ENCODE data around the gene TBPL2. TPM values are rescaled to one million over a fixed set of nuclear protein-coding genes. Genes with fewer than 3 reads are reported as not detected.

TBPL2 gene
- total and polyA plus RNA-seq, 2 donors (not counting 3 experiments of a cell fraction or from before 2014, with no cell fraction given) = not detected

- intact Hi-C loops (cut with micrococcal nuclease) = loop anchor here (10.0 kb wide), 2 partner anchors 194 to 364 kb away; no protein-coding TSS in a partner anchor
Measured at GRCh38 chr14:55441286-55441685, 870 bp upstream of the TBPL2 start.

More at GRCh38 chr14:55441286-55441685, 870 bp upstream of the TBPL2 start:
- TF ChIP-seq POLR2AphosphoS5 (IDR thresholded peaks at IDR 0.05; ENCODE audit: insufficient read depth, low read depth, low read length) = no peak
- TF ChIP-seq CTCF (IDR thresholded peaks at IDR 0.05; ENCODE audit: extremely low read depth in 1 of 2, insufficient read depth in 1 of 2, low read depth in 1 of 2, low read length in 2 of 2) = no peak
- Histone ChIP-seq H3K4me1 (ENCODE audit: control insufficient read depth, extremely low read depth, insufficient read depth, low read length) (peaks cover under 1% of the 10 kb centered on the region), H3K4me3 (replicated peaks in 1 of 3; ENCODE audit: insufficient read depth in 1 of 3, low read depth in 1 of 3, low read length in 3 of 3) (no peak overlapping the region), H3K4me2 (ENCODE audit: insufficient read depth, low read length) (no peak overlapping the region), H3K36me3 (ENCODE audit: control insufficient read depth in 2 of 2, extremely low read depth in 1 of 2, insufficient read depth in 2 of 2, low read length in 2 of 2) (no peaks in the 10 kb centered on the region), H3K79me2 (ENCODE audit: control insufficient read depth, insufficient read depth, low read length) (no peaks in the 10 kb centered on the region), H3K9me1 (replicated peaks; ENCODE audit: control insufficient read depth, extremely low read depth, insufficient read depth, low read length) (no peaks in the 10 kb centered on the region), H3K27ac (ENCODE audit: insufficient read depth, low read depth, low read length) (no peak overlapping the region), H2AFZ (ENCODE audit: low read depth, low read length) (no peak overlapping the region), H3K27me3 (ENCODE audit: control insufficient read depth in 2 of 2, insufficient read depth in 2 of 2, low read length in 2 of 2) (peaks cover 2 to 5% of the 10 kb centered on the region in 2 experiments), H3K9me3 (replicated peaks; ENCODE audit: control insufficient read depth, insufficient read depth, low read length) (no peaks in the 10 kb centered on the region), H4K20me1 (replicated peaks; ENCODE audit: control insufficient read depth, extremely low read depth, insufficient read depth, low read length) (no peaks in the 10 kb centered on the region), H3K9ac (replicated peaks; ENCODE audit: extremely low read depth, insufficient read depth, low read length) (no peak overlapping the region)
- no TSS peak for BruUV-seq (replicated peaks)
- dilution Hi-C loops (cut with MboI; ENCODE audit: extremely low pct_ligation_motif_present, low sequenced_read_pairs) = no loop called here
- CTCF ChIA-PET = interaction anchor here (0.6 to 12.4 kb wide), 11 partner anchors 8 to 1048 kb away, joined by 3 to 196 read pairs (median 4); no protein-coding TSS in a partner anchor
- no peak for FAIRE-seq
- no peak for DNase-seq (ENCODE audit: low read depth, low spot score)
- POLR2A ChIA-PET = no interaction called here

All from endothelial cell of umbilical vein (primary cell).